Mammary epithelial cell (primary cell): ENCODE measurements around the gene PTH2R.

Experiments
- EZH2 ChIP-seq: IDR thresholded peaks from 2 replicates; pipeline ENCODE4 v1.6.1; 2012; ENCODE audit warnings: low read length, inconsistent platforms, borderline replicate concordance
- TF ChIP-seq, protein P1 (sequence below), 2 donors: IDR thresholded peaks in 1 of 2; conservative IDR thresholded peaks in 1 of 2; 2 replicates each; pipeline ENCODE4 v1.5.1; 2011 to 2012; ENCODE audit warnings: inconsistent platforms in 2 of 2, low read length in 2 of 2, mild to moderate bottlenecking in 2 of 2, control low read depth in 1 of 2, low read depth in 1 of 2; ENCODE audit not compliant: insufficient read depth in 1 of 2; ENCODE audit errors: extremely low read depth in 1 of 2

DNA sequence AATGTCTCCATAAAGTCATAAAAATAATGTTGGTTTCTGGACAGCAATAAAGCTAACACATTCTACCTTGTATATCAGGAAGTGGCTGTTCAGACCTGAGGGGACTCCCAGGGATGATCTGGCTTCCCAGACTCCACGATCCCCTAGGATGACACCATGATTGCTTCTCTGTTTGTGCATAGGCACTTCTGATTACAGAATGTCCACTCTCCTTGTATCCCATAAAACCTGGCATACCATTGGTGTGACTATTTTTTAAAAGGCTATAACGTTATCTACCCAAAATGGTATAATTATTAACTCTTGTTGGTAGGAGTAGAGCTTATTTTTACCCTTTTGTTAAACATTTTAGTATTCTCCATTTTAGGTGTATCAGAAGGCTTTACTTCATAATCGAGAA, 57.1 kb downstream of the PTH2R start:
- TF ChIP-seq, protein P1, sequence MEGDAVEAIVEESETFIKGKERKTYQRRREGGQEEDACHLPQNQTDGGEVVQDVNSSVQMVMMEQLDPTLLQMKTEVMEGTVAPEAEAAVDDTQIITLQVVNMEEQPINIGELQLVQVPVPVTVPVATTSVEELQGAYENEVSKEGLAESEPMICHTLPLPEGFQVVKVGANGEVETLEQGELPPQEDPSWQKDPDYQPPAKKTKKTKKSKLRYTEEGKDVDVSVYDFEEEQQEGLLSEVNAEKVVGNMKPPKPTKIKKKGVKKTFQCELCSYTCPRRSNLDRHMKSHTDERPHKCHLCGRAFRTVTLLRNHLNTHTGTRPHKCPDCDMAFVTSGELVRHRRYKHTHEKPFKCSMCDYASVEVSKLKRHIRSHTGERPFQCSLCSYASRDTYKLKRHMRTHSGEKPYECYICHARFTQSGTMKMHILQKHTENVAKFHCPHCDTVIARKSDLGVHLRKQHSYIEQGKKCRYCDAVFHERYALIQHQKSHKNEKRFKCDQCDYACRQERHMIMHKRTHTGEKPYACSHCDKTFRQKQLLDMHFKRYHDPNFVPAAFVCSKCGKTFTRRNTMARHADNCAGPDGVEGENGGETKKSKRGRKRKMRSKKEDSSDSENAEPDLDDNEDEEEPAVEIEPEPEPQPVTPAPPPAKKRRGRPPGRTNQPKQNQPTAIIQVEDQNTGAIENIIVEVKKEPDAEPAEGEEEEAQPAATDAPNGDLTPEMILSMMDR (conservative IDR thresholded peaks at IDR 0.05 in 1 of 2, IDR thresholded peaks at IDR 0.05 in 1 of 2; ENCODE audit: extremely low read depth in 1 of 2, insufficient read depth in 1 of 2, low read depth in 1 of 2, low read length in 2 of 2) = no peak
- TF ChIP-seq EZH2 = no peak
